Stimulated activated CD8-positive, alpha-beta memory T cell treated with anti-CD3 and anti-CD28 coated beads, Interleukin-12 subunit alpha, Interleukin-12 subunit beta, amount 100 ng/mL, for 24 hours (primary cell): ENCODE data around the gene CFAP206.
A peak's percentile ranks its signal among the peaks of the same experiment; 100 is the strongest.

Experiments used
- DNase-seq: peaks from one replicate; pipeline ENCODE4 v3.0.0-alpha.2; 2020; ENCODE audit errors: extremely low read depth

CFAP206 gene

GRCh38 chr6:87407901-87408720 lies at the start of gene CFAP206:
CFAP206 (plus strand) TSS chr6:87407972; CDS start chr6:87409840, 1,868 bp downstream.
- peak; percentile 48 for DNase-seq

- no peak for DNase-seq
Observed at GRCh38 chr6:87364602-87365252, 43.0 kb upstream of the CFAP206 start.

- DNase-seq = no peak
Observed at GRCh38 chr6:87366072-87366827, 41.5 kb upstream of the CFAP206 start.

GRCh38 chr6:87366899-87367298 lies 40.9 kb upstream of the CFAP206 start:
- no peak for DNase-seq

GRCh38 chr6:87373377-87373776 lies 34.4 kb upstream of the CFAP206 start:
- DNase-seq = no peak

GRCh38 chr6:87375315-87375714 lies 32.5 kb upstream of the CFAP206 start:
- no peak for DNase-seq

- no peak for DNase-seq
Observed at GRCh38 chr6:87376643-87377042, 31.1 kb upstream of the CFAP206 start.

- DNase-seq = no peak
Observed at GRCh38 chr6:87378947-87379346, 28.8 kb upstream of the CFAP206 start.

- no peak for DNase-seq
Observed at GRCh38 chr6:87382861-87383260, 24.9 kb upstream of the CFAP206 start.

- DNase-seq = no peak
Observed at GRCh38 chr6:87384038-87384437, 23.7 kb upstream of the CFAP206 start.

GRCh38 chr6:87384449-87384848 lies 23.3 kb upstream of the CFAP206 start:
- no peak for DNase-seq

- DNase-seq = no peak
Observed at GRCh38 chr6:87391334-87391733, 16.4 kb upstream of the CFAP206 start.

GRCh38 chr6:87393026-87393622 lies 14.6 kb upstream of the CFAP206 start:
- DNase-seq = no peak

- DNase-seq = no peak
Observed at GRCh38 chr6:87395431-87395830, 12.3 kb upstream of the CFAP206 start.

GRCh38 chr6:87396595-87397392 lies 11.0 kb upstream of the CFAP206 start:
- no peak for DNase-seq

GRCh38 chr6:87397656-87398055 lies 10.1 kb upstream of the CFAP206 start:
- no peak for DNase-seq

- no peak for DNase-seq
Observed at GRCh38 chr6:87401832-87402231, 5.9 kb upstream of the CFAP206 start.

- DNase-seq = no peak
Observed at GRCh38 chr6:87407561-87407900, 241 bp upstream of the CFAP206 start.

- no peak for DNase-seq
Observed at GRCh38 chr6:87408721-87409155, 966 bp downstream of the CFAP206 start.

- no peak for DNase-seq
Observed at GRCh38 chr6:87419266-87419665, 11.5 kb downstream of the CFAP206 start.

- DNase-seq = no peak
Observed at GRCh38 chr6:87420360-87420759, 12.6 kb downstream of the CFAP206 start.
